ENCODE measurements around the gene PPFIBP1.

Gene PPFIBP1

DNA sequence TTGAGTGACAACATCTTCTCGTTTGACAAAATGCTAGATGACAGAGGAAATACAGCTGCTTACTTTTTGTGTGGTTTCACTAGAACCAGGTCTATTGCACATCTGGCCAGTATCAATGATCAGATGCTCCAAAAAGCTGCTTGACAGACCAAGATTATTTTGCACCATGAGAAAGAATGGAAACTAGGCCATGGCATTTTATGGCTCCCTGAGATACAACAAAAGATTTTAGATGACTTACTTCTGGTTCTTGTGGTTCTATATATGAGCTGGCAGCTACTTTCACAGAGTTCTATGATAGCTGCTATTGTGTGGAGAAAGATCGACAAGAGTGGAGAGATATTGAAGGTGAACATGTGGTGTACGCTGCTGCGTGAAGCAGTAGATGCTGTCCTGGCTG is 25.9 kb upstream of the PPFIBP1 start:
- ATAC-seq (ENCODE audit: low read depth), result no peak

DNA sequence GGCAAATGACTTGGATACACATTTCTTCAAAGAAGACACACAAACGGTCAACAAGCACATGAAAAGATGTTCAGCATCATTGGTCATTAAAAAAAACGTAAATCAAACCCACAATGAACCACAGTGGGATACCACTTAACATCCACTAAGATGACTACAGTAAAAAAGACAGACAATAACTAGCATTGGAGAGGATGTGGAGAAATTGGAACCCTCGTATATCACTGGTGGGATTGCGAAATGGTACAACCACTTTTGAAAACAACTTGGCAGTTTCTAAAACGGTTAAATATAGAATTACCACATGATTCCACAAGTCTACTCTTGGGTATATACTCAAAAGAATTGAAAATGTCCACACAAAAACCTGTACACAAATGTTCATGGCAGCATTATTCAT is 25.2 kb upstream of the PPFIBP1 start:
- H3K9me3 ChIP-seq (ENCODE audit: severe bottlenecking), result no peaks in the 10 kb centered on the region
- no peak for DNase-seq (ENCODE audit: low spot score)
- no peak for ATAC-seq (ENCODE audit: low read depth)
- H3K27me3 ChIP-seq (ENCODE audit: insufficient read depth, poor library complexity, severe bottlenecking), result no peaks in the 10 kb centered on the region
- no peaks in the 10 kb centered on the region for H3K4me1 ChIP-seq (ENCODE audit: insufficient read depth, poor library complexity, severe bottlenecking)
- H3K4me3 ChIP-seq (ENCODE audit: severe bottlenecking), result no peak overlapping the region
- TF ChIP-seq, protein P1, sequence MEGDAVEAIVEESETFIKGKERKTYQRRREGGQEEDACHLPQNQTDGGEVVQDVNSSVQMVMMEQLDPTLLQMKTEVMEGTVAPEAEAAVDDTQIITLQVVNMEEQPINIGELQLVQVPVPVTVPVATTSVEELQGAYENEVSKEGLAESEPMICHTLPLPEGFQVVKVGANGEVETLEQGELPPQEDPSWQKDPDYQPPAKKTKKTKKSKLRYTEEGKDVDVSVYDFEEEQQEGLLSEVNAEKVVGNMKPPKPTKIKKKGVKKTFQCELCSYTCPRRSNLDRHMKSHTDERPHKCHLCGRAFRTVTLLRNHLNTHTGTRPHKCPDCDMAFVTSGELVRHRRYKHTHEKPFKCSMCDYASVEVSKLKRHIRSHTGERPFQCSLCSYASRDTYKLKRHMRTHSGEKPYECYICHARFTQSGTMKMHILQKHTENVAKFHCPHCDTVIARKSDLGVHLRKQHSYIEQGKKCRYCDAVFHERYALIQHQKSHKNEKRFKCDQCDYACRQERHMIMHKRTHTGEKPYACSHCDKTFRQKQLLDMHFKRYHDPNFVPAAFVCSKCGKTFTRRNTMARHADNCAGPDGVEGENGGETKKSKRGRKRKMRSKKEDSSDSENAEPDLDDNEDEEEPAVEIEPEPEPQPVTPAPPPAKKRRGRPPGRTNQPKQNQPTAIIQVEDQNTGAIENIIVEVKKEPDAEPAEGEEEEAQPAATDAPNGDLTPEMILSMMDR (IDR thresholded peaks at IDR 0.05; ENCODE audit: poor library complexity, severe bottlenecking), result no peak
- no peaks in the 10 kb centered on the region for H3K36me3 ChIP-seq (ENCODE audit: low read depth)
- H3K27ac ChIP-seq (ENCODE audit: poor library complexity, severe bottlenecking), result no peak overlapping the region

More for the DNA sequence above, 25.9 kb upstream of the PPFIBP1 start:
- no peak for DNase-seq (ENCODE audit: low spot score)
- no peaks in the 10 kb centered on the region for H3K36me3 ChIP-seq (ENCODE audit: low read depth)
- H3K27me3 ChIP-seq (ENCODE audit: insufficient read depth, poor library complexity, severe bottlenecking), result no peaks in the 10 kb centered on the region
- no peak overlapping the region for H3K27ac ChIP-seq (ENCODE audit: poor library complexity, severe bottlenecking)
- H3K9me3 ChIP-seq (ENCODE audit: severe bottlenecking), result no peaks in the 10 kb centered on the region
- TF ChIP-seq, protein P1 (IDR thresholded peaks at IDR 0.05; ENCODE audit: poor library complexity, severe bottlenecking), result no peak
- no peaks in the 10 kb centered on the region for H3K4me1 ChIP-seq (ENCODE audit: insufficient read depth, poor library complexity, severe bottlenecking)
- H3K4me3 ChIP-seq (ENCODE audit: severe bottlenecking), result no peak overlapping the region

DNA sequence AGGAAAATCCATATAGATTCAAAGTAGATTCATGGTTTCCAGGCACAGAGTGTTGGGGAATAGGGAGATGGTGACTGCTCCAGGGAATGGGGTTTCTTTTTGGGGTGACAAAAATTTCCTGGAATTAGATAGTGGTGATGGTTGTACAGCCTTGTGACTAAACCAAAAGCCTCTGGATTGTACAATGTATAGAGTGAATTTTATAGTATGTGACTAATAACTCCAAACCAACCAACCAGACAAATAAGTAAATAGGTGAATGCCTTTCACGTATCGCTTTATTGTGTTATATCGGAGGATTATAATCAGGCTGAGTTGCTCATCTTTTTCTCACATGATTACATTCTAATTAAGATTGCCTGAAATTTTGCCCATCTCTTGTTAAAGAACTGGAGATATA is 24.6 kb upstream of the PPFIBP1 start:
- ATAC-seq (ENCODE audit: low read depth) (no peak), DNase-seq (ENCODE audit: low spot score) (no peak)
- no peak overlapping the region for H3K4me3 ChIP-seq (ENCODE audit: severe bottlenecking)
- H3K9me3 ChIP-seq (ENCODE audit: severe bottlenecking), result no peaks in the 10 kb centered on the region
- H3K4me1 ChIP-seq (ENCODE audit: insufficient read depth, poor library complexity, severe bottlenecking), result no peaks in the 10 kb centered on the region
- TF ChIP-seq, protein P1 (IDR thresholded peaks at IDR 0.05; ENCODE audit: poor library complexity, severe bottlenecking), result no peak
- no peak overlapping the region for H3K27ac ChIP-seq (ENCODE audit: poor library complexity, severe bottlenecking)
- no peaks in the 10 kb centered on the region for H3K27me3 ChIP-seq (ENCODE audit: insufficient read depth, poor library complexity, severe bottlenecking)
- no peaks in the 10 kb centered on the region for H3K36me3 ChIP-seq (ENCODE audit: low read depth)

DNA sequence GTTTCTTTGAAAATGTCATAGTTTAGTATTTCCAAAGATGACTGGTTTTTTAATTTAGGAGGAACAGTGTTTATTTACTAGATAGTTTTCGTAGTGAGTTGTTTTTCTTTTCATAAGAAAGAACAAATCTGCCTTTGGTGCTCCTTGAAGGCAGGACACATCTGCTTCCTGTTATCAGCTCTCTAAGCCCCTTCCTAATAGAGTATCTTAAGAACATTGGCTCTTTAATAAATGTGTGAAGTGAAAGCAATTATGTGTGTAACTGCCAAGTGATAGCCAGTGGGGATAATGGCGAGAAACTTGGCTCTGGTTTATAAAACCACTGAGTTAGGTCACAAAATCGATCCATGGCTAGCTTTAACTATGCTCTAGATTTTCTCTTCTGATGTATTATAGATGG is 23.5 kb upstream of the PPFIBP1 start:
- Histone ChIP-seq H3K4me1 (ENCODE audit: insufficient read depth, poor library complexity, severe bottlenecking) (no peaks in the 10 kb centered on the region), H3K27ac (ENCODE audit: poor library complexity, severe bottlenecking) (no peak overlapping the region), H3K4me3 (ENCODE audit: severe bottlenecking) (no peak overlapping the region), H3K36me3 (ENCODE audit: low read depth) (no peaks in the 10 kb centered on the region), H3K27me3 (ENCODE audit: insufficient read depth, poor library complexity, severe bottlenecking) (no peaks in the 10 kb centered on the region), H3K9me3 (ENCODE audit: severe bottlenecking) (no peaks in the 10 kb centered on the region)
- no peak for DNase-seq (ENCODE audit: low spot score)
- ATAC-seq (ENCODE audit: low read depth), result no peak
- TF ChIP-seq, protein P1 (IDR thresholded peaks at IDR 0.05; ENCODE audit: poor library complexity, severe bottlenecking), result no peak

DNA sequence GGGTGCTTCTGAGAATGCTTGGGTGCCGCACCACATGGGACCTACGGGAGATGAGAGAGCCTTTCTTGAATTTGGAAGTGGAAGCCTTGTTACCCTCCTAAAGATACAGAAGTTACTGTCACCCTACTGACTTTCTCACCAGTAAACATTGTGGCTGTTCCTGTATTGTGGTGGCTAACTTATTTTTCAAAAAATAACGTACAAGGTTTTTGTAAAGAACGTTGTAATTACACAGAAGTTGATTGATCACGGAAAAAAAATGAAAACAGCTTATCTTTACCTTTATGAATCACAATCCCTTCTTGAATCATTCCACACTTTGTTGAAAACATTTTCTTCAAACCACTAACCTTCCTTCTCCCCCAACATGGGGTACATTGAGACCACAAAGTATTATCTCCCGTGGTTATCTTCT is 22.0 kb upstream of the PPFIBP1 start:
- ATAC-seq (ENCODE audit: low read depth) (no peak), DNase-seq (ENCODE audit: low spot score) (no peak)
- Histone ChIP-seq H3K36me3 (ENCODE audit: low read depth) (no peaks in the 10 kb centered on the region), H3K27me3 (ENCODE audit: insufficient read depth, poor library complexity, severe bottlenecking) (no peaks in the 10 kb centered on the region), H3K4me3 (ENCODE audit: severe bottlenecking) (no peak overlapping the region), H3K9me3 (ENCODE audit: severe bottlenecking) (no peaks in the 10 kb centered on the region), H3K4me1 (ENCODE audit: insufficient read depth, poor library complexity, severe bottlenecking) (no peaks in the 10 kb centered on the region), H3K27ac (ENCODE audit: poor library complexity, severe bottlenecking) (no peak overlapping the region)
- TF ChIP-seq, protein P1 (IDR thresholded peaks at IDR 0.05; ENCODE audit: poor library complexity, severe bottlenecking), result no peak

Data from RWPE2 (cell line).